Osteocyte (in vitro differentiated cells): Measurements from ENCODE around the gene ITGAD. TPM values are rescaled to one million over a fixed set of nuclear protein-coding genes. Genes with fewer than 3 reads are reported as not detected.

ENCODE experiments used
- DNase-seq: peaks from one replicate; pipeline ENCODE4 v3.0.0; 2021; ENCODE audit warnings: mixed read lengths; ENCODE audit not compliant: unreplicated experiment; ENCODE audit errors: extremely low spot score
- H3K27ac Mint-ChIP-seq: one replicate; pipeline ENCODE4 v1.8.0; 2021; ENCODE audit warnings: mild to moderate bottlenecking, mixed read lengths; ENCODE audit not compliant: unreplicated experiment
- H3K27me3 Mint-ChIP-seq: one replicate; pipeline ENCODE4 v1.8.0; 2021; ENCODE audit warnings: mixed read lengths; ENCODE audit not compliant: unreplicated experiment
- H3K36me3 Mint-ChIP-seq: one replicate; pipeline ENCODE4 v1.8.0; 2021; ENCODE audit warnings: mixed read lengths; ENCODE audit not compliant: unreplicated experiment
- H3K4me1 Mint-ChIP-seq: one replicate; pipeline ENCODE4 v1.8.0; 2021; ENCODE audit warnings: mixed read lengths; ENCODE audit not compliant: unreplicated experiment
- H3K4me3 Mint-ChIP-seq: one replicate; pipeline ENCODE4 v1.8.0; 2021; ENCODE audit warnings: mild to moderate bottlenecking, moderate library complexity, mixed read lengths; ENCODE audit not compliant: unreplicated experiment
- H3K9me3 Mint-ChIP-seq: one replicate; pipeline ENCODE4 v1.8.0; 2021; ENCODE audit warnings: mixed read lengths; ENCODE audit not compliant: unreplicated experiment
- CTCF ChIP-seq: fragments of 200-600 bp; sonication (generic); IDR thresholded peaks from 2 replicates; pipeline ENCODE4 v1.5.0; 2021; ENCODE audit warnings: antibody characterized with exemption, mild to moderate bottlenecking, moderate library complexity
- total RNA-seq: library from RNA; stranded (reverse); gene quantifications from 2 replicates; pipeline ENCODE4 v1.2.1, GENCODE V29; 2021

ITGAD gene
- total RNA-seq, 1 donor from 2014 or later = not detected

DNA sequence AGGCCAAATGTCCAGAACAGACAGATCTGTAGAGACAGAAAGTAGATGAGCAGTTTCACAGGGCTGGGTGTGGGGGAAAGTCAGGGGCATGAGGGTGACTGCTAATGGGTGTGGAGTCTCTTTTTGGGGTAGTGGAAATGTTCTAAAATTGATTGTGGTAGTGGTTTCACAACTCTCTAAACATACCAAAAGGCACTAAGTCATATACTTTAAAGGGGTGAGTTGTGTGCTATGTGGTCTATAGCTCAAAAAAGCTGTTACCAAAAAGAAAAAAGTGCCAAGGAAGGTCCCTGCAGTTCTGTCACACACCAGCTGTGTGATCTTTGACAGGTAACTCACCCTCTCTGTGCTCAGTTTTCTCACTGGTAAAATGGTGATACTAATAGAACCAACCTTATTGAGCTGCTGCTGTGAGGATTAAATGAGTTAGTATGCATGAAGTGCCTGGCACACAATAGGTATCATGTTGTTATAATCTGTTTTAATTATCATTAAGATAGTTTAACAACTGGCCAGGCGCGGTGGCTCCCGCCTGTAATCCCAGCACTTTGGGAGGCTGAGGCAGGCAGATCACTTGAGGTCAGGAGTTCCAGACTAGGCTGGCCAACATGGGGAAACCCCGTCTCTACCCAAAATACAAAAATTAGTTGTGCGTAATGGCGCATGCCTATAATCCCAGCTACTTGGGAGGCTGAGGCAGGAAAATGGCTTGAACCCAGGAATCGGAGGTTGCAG, 27.8 kb upstream of the ITGAD start:
- peaks cover 13% of the 10 kb centered on the region for H3K27me3 Mint-ChIP-seq
- no peaks in the 10 kb centered on the region for H3K4me1 Mint-ChIP-seq
- no peaks in the 10 kb centered on the region for H3K9me3 Mint-ChIP-seq
- no peak overlapping the region for H3K4me3 Mint-ChIP-seq
- no peak for TF ChIP-seq CTCF
- no peak for DNase-seq
- H3K36me3 Mint-ChIP-seq = no peaks in the 10 kb centered on the region
- H3K27ac Mint-ChIP-seq = no peak overlapping the region

DNA sequence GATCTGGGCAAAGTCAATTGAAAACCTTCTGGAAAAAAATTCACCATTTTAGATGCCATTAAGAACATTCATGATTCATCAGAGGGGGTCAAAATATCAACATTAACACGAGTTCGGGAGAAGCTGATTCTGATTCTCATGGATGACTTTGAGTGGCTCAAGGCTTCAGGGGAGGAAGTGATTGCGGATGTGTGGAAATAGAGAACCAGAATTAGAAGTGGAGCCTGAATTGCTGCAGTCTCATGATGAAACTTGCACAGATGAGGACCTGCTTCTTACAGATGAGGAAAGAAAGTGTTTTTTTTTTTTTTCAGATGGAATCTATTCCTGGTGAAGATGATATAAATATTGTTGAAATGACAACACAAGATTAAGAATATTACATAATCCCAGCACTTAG, 25.3 kb upstream of the ITGAD start:
- Mint-ChIP-seq H3K9me3 (no peaks in the 10 kb centered on the region), H3K36me3 (no peaks in the 10 kb centered on the region), H3K4me1 (no peaks in the 10 kb centered on the region), H3K27me3 (peaks cover 10% of the 10 kb centered on the region), H3K27ac (no peak overlapping the region), H3K4me3 (no peak overlapping the region)
- no peak for TF ChIP-seq CTCF
- no peak for DNase-seq

DNA sequence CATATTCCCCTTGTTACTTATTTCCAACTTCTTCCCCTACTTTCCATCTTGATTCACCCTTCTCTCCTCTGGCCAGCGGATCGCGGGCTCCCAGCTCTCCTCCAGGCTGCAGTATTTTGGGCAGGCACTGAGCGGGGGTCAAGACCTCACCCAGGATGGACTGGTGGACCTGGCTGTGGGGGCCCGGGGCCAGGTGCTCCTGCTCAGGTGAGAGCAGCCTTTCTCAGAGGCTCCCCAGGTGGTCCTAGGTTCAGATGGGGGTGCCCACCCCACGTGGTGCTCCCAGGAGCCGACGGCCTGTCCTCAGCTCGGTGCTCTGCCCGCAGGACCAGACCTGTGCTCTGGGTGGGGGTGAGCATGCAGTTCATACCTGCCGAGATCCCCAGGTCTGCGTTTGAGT, 22.1 kb upstream of the ITGAD start:
- no peak for TF ChIP-seq CTCF
- H3K4me3 Mint-ChIP-seq = no peak overlapping the region
- no peak for DNase-seq
- no peaks in the 10 kb centered on the region for H3K36me3 Mint-ChIP-seq
- H3K4me1 Mint-ChIP-seq = no peaks in the 10 kb centered on the region
- H3K27me3 Mint-ChIP-seq = peaks cover 13% of the 10 kb centered on the region
- H3K27ac Mint-ChIP-seq = no peak overlapping the region
- no peaks in the 10 kb centered on the region for H3K9me3 Mint-ChIP-seq

DNA sequence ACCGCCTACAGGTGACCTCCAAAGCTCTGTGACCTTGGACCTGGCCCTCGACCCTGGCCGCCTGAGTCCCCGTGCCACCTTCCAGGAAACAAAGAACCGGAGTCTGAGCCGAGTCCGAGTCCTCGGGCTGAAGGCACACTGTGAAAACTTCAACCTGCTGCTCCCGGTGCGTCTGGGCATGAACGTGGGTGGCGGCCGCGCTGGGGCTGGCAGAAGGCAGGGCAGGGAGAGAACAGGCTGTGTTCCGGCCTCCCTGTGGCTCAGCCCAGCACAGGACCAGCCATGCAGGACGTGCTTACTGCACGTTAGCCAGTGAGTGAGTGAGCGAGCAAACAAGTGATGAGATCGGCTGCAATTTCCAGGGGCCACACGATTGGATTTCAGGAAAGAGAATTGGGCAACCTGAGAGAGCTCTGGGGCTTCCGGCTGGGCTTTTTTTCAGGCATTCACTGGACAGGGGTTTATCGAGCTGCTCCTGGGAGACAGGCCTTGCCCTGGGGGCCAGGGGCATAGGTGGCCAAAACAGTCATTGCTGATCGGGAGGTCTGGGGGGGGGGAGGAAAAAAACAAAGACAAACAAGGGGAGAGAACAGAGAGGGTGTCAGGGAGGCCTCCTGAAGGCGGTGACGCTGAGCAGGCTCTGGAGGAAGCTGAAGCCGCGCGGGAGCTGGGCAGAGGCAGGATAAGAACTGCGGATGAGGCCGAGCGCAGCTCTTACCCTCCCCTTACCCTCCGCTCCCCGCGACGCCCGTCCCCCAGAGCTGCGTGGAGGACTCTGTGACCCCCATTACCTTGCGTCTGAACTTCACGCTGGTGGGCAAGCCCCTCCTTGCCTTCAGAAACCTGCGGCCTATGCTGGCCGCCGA, 21.3 kb upstream of the ITGAD start:
- DNase-seq = no peak
- Mint-ChIP-seq H3K36me3 (no peaks in the 10 kb centered on the region), H3K9me3 (no peaks in the 10 kb centered on the region), H3K4me3 (no peak overlapping the region), H3K27ac (no peak overlapping the region), H3K27me3 (peaks cover 12% of the 10 kb centered on the region), H3K4me1 (no peaks in the 10 kb centered on the region)
- no peak for TF ChIP-seq CTCF

GRCh38 chr16:31373235-31373634, 19.9 kb upstream of the ITGAD start:
- DNase-seq = no peak
- H3K4me1 Mint-ChIP-seq = no peaks in the 10 kb centered on the region
- no peak overlapping the region for H3K27ac Mint-ChIP-seq
- H3K27me3 Mint-ChIP-seq = peaks cover 5% of the 10 kb centered on the region
- no peak overlapping the region for H3K4me3 Mint-ChIP-seq
- TF ChIP-seq CTCF = no peak
- H3K9me3 Mint-ChIP-seq = no peaks in the 10 kb centered on the region
- no peaks in the 10 kb centered on the region for H3K36me3 Mint-ChIP-seq
